Stimulated activated CD8-positive, alpha-beta memory T cell treated with anti-CD3 and anti-CD28 coated beads, Interleukin-12 subunit alpha, Interleukin-12 subunit beta, amount 100 ng/mL, for 4 hours (primary cell): ENCODE data around the gene HSD11B1L.
A peak's percentile ranks its signal among the peaks of the same experiment; 100 is the strongest.

ENCODE experiments used
- DNase-seq: peaks from one replicate; pipeline ENCODE4 v3.0.0-alpha.2; 2020; ENCODE audit warnings: low read depth

Gene HSD11B1L

GRCh38 chr19:5667751-5668271 lies 13.0 kb upstream of the HSD11B1L start:
- no peak for DNase-seq

DNA sequence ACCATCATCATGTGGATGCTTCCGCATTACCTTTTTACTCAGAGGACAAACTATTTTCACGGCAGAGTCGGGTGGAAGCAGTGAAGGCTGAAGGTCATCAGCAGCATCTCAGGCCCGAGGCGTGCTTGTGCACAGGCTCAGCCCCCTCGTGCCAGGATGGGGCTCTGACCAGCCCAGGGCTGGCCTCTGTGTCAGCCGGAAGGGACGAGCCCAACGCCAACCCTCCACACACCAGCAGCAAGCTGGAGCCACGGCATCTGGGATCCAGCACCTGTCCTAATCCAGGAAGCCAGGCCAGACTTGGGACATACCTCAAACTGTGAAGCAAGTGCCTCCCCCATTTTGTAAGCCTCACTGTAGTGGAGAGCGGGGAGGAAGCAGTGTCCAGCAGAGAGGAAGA lies 11.6 kb upstream of the HSD11B1L start:
- DNase-seq = no peak

DNA sequence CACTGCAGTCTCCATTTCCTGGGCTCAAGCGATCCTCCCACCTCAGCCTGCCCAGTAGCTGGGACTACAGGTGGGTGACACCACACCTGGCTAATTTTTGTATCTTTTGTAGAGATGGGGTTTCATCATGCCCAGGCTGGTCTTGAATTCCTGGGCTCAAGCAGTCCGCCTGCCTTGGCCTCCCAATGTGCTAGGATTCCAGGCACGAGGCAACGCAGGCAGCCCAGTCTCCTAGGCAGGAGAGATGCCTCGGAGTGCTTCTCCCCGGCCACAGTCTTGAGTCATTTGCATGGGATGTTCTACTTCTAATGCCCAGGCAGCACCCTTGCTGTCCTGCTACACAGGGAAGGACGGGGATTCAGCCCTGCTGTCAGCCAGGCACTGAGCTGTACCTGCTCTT lies 9.2 kb upstream of the HSD11B1L start:
- DNase-seq = no peak

GRCh38 chr19:5672708-5673459 lies 7.9 kb upstream of the HSD11B1L start:
- no peak for DNase-seq

DNA sequence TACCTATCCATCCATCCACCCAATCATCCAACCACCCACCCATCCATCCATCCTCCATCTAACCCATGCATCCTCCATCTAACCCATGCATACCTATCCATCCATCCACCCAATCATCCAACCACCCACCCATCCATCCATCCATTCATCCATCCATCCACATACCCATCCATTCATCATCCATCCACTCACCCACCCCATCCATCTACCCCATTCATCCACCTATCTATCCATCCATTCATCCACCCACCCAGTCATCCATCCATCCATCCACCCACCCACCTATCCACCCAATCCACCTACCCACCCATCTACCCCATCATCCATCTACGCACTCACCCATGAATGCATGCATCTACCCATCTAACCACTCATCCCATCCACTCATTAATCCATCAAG lies 7.1 kb upstream of the HSD11B1L start:
- no peak for DNase-seq

DNA sequence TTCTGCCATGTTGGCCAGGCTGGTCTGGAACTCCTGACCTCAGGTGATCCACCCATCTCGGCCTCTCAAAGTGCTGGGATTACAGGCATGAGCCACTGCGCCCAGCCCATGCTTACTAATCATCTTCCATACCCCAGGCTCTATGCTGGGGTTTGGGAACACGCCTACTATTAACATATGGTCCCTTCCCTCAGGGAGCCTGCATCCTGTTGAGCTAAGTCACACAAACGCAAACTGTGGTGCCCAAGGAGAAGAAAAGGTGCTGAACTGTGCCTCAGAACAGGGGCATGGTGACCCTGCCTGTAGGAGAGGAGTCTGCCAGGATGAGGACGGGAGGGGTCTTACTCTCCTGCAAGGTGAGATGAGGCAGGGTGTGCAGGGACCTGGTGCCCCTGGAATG lies 6.1 kb upstream of the HSD11B1L start:
- DNase-seq = no peak

- DNase-seq = no peak
Measured at GRCh38 chr19:5676105-5676771, 4.6 kb upstream of the HSD11B1L start.

DNA sequence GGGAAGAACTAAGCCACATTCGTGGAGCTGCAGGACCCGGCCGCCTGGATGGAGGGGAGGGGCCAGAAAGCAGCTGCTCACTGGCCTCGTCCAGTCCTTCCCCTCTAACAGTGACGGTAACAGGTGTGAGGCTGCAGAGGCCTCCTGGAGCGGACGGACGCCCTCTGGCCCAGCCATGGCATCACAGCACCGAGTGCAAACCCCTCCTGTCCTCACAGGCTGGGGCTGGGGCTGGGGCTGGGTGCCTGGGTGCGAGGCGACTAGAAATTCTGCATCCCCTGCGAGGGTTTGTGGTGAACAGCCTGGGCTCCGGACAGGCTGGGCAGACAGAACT lies 4.1 kb upstream of the HSD11B1L start:
- no peak for DNase-seq

DNA sequence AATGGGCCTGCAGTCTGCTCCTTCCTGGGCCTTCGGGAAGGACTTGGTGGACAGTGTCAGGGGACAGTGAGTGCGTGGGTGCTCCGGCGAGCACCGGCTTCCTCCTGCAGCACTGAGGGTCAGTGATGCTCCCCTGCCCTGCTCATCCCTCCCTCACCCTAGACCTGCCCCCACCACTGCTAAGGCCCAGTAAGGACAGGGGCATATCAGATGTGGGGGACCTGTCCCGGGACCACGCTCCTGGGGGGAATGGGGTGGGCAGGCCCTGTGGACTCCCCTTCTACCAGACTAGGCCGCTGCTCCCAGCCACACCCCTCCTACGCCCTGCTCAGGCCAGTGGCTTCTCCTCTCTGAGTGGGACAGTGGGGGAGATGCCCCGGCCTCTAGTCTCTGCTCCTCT lies 3.7 kb upstream of the HSD11B1L start:
- no peak for DNase-seq

- no peak for DNase-seq
Measured at GRCh38 chr19:5677580-5677979, 3.2 kb upstream of the HSD11B1L start.

- no peak for DNase-seq
Measured at GRCh38 chr19:5678071-5678718, 2.6 kb upstream of the HSD11B1L start.

DNA sequence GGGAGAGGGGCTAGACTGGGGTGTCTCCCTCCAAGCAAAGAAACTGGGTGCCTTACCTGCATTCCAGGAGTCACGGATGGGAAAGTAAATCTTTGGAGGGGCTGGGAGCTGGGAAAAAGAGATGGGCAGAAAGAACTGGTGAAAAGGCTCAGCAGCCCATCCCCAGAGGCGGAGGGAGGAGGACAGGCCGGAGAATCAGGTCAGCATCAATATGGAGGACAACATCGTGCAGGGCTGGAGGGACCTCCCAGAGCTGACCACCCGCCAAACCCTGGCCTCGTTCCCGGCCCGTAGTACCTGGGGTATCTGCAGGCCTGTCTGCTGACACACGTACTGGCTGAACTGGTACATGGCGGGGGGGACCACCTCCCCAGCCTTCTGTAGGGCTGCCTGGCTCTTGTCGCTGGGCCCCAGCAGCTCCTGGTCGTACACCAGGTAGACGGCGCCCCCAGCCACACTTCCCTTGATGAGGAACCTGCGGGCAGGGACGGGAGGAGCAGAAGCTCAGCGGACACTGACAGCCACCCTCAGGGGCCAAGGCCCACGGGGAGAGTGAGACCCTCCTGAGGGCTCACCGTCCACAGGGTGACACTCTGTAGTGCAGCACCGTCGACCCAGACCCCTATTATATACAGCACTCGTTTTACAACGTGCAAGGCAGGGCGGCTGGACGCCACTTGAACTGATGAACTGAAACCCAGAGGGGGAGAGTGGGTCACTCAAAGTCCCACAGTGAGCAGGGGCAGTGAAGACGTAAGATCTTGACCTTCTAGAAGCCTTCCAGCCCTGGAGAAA lies 1.3 kb upstream of the HSD11B1L start:
- DNase-seq = no peak

- no peak for DNase-seq
Measured at GRCh38 chr19:5680084-5680436, 767 bp upstream of the HSD11B1L start.

DNA sequence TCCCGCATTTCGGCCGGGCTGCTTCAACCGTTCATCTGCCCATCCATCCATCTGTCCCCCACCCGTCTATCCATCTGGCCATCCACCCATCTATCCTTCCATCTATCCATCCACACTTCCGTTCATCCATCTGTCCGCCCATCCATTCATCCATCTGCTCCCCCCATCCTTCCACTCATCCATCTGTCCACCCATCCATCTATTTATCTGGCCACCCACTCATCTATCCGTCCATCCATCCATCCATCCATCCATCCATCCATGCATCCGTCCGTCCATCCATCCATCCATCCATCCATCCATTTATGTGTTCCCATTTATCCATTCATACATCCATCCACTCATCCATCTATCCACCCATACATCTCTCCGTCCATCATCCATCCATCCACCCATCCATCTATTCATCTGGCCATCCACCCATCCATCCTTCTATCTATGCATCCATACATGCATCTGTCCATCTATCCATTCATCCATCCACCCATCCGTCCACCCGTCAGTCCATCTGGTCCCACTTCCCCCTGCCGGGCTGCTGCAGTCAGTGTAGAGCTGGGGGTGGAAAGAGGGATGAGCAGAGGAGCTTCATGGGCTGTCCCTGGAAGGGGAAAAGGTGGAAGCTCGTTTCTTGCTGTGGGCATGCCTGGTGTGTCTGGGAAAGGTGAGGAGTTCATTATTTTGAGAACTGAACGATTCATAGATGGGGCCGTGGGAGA lies 722 bp downstream of the HSD11B1L start:
- no peak for DNase-seq

GRCh38 chr19:5682107-5682482 lies 1.3 kb downstream of the HSD11B1L start:
- DNase-seq = no peak

- no peak for DNase-seq
Measured at GRCh38 chr19:5683177-5683886, 2.5 kb downstream of the HSD11B1L start.

GRCh38 chr19:5684694-5685430 lies 4.0 kb downstream of the HSD11B1L start:
- DNase-seq = no peak

GRCh38 chr19:5686326-5686646 lies 5.5 kb downstream of the HSD11B1L start:
- no peak for DNase-seq

DNA sequence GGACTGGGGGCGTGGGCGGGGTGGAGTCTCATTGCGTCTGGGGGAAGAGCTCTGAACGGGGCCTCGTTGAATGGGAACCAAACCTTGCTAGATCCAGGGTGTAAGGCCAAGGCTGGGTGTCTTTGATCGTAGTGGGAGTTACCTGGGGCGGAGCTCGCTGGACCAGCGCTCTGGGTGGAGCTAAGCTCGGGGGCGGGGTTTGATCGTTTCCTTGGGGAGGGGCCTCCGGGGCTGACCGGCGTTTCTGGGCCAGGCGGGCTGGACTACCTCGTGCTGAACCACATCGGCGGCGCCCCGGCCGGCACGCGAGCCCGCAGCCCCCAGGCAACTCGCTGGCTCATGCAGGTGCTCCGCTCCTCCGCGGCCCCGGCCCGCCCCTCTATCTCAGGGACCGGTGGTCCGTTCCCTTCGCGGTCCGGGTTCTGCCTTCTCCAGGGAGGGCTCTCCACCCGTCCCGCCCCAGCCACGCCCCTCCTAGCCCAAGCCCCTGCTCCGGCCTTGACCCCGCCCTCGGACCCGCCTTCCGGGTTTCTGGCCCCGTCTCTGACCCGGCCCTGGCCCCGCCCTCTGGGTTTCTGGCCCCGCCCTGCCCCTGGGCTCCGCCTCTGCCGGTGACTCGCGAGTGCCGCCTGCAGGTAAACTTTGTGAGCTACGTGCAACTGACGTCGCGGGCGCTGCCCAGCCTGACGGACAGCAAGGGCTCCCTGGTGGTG lies 6.0 kb downstream of the HSD11B1L start:
- peak; percentile 92 for DNase-seq
